GM19468 (cell line): ENCODE results near the gene GALNT18.

ENCODE experiments used
- ATAC-seq: cut with Tn5 transposase; IDR thresholded peaks from one replicate; pipeline ENCODE4 v1.9.1; 2021; ENCODE audit warnings: mild to moderate bottlenecking, moderate library complexity, moderate number of reproducible peaks; ENCODE audit not compliant: unreplicated experiment; ENCODE audit errors: extremely low read depth

GALNT18 gene

DNA sequence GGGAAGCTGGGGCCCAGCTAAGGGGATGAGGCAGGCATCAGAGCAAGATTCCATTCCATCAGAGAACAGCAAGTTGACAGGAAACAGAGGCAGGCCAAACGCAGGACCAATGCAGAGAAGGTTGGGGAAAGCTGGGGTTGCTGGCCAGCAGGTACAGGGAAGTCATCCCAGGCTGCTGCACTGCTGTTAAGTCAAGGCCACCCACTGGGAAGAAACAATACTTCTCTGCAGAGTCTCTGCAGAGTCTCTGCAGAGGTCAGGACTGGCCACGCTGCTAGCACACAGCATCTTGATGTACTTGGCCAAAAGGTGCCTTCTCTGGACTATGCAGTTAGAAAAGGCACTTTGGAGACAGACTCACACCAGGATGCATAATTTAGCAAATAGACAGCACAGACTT, 200.3 kb downstream of the GALNT18 start:
- no peak for ATAC-seq

DNA sequence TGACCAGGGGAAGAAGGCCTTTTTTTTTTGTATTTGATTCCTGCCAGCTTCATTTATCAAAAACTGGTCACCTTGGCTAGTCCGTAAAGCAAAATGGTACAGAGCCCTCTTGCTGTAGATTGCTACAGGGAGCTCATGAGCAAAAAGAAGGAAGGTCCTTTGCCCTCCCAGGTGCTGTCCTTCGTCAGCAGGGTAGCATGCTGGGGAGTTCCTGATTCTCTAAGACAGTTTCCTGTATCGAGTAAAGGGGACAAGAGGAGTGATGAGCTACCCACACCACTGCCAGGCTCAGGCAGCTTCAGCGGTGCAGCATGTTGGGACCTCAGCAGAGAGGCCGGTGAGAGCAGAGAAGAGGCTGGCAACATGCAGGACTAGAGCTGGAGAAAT, 200.9 kb downstream of the GALNT18 start:
- ATAC-seq = no peak

DNA sequence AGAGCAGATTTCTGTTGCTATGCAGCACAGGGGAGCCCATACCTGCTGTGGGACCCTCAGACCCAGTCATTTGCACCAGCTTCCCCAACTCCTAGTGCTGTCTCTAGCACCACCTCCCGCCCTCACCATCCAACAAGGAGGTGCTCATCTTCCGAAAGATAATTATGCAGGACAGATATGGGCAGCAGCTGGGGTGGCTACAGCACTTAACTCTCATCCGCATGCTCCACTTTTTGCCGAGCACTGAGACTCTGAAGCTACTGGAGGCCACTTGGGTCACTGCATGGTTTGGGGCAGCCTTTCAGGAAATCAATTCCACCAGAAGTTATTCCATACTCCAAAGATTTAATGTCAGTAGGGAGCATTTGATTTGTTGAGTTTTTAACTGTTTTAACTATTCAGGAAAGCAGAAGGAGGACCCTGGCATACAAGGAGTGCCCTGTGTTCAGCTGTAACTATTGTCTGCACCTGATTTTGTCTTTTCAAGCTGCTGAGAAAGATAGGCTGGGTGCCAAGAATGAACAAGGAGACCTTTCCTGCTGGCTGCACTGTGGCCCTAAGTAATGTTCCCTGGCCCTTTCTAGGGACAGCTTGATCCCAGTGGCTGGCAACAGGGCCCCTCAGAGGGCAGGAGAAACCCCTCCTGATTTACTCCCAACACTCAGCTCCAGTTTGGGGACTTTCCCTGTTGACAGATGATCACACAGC, 201.5 kb downstream of the GALNT18 start:
- no peak for ATAC-seq

DNA sequence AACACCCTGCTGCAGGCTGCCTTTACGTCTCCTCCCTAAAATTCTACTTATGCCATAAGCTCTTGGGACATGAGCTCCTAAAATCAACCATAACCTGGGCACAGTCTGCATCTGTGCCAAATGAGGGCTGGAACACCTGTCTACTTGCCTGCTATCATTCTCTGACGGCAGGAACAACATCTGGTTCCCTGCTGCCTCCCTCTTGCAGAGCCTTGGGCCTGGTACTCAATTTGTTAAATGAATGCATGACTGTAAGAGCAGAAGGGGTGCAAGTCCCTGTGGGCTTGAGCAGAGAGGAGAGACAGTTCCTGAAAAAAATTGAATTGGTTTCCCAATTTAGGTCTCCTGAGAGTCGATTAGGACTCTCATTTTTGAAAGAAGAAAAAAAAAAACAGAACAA, 202.1 kb downstream of the GALNT18 start:
- no peak for ATAC-seq

DNA sequence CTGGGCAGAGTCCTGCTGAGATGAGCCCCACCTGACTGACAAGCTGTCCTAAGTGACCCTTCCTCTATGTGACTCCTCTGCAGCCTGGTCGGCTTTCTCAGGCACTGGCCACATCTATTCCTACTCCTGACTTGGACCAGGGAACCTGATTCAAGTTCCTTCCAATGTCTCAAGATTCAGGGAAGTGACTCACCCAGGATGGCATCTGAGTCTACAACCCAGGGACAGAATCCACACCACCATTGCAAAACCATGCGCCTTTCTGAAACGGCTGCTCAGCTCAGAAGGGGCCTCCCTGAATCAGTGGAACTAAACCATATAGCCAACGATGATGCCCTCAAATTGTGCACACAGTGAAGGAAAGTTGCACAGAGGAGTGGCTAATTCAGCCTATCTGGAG, 204.9 kb downstream of the GALNT18 start:
- ATAC-seq = no peak

DNA sequence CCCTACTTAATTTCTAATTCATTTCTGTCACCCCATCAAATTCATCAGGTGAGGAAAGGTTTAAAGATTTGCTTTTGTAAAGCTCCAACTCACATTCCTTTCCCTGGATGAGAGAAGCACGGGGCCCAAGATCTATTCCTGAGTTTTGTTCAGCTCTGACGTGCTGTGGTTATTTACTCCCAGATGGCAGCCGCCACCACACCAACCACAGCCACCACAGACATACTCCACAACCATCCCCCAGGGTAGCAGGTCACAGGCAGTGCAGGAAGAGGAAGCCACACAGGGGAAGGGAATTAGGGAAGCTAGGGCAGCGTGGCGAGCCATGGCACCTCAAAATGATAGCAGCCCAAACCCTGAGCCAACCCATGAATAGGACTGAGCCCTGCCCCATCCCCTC, 205.3 kb downstream of the GALNT18 start:
- no peak for ATAC-seq

DNA sequence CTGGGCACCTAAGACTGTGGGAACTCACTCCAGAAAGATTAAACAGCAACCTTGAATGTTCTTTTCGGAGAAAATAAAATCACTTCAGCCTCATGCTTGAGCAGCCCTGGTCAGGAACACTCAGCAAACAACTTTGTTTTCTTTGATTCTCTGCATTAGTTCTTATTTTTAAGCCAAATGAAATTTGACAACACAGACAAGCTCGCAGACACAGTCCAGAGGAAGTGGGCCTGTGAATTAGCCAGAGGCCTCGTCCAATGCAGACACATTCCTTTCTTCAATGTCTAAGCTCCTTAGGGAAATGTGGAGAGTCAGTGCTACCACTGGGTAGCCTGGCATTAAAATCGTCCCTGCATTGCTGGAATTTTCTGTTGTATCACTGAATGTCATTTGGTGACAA, 205.9 kb downstream of the GALNT18 start:
- ATAC-seq = no peak

DNA sequence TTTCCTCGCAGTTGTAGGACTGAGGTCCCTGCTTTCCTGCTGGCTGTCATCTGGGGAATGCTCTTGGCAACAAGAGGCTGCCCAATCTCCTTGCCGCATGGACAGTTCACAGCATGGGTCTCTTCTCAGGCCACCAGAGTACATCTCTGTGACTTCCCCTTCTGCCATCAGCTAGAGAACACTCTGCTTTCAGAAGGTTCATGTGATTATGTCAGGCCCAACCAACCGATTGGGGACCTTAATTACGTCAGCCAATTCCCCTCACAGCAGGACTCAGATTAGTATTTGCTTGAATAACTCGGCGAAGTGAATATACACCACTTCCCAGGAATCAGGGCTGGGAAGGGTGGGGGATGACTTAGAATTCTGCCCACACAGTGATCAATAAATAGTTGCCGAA, 206.8 kb downstream of the GALNT18 start:
- no peak for ATAC-seq

DNA sequence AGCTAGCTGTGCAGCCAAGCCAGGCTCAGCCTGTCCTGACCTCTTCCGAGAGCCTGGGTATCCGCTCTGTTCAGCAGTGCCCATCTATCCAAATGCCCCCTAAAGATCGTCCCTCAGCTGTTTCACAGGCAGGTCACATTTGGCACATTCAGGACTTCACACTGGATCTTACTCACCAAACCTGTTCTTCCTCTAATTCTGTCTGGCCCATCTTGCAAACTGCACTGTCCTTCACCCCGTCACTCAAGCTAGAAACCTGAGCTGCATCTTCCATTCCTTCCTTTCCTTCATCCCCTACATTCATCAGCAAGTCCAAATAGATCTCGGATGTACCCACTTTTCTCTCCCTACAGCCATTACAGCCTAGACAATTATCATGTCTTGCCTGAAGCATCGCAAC, 208.0 kb downstream of the GALNT18 start:
- ATAC-seq = no peak

DNA sequence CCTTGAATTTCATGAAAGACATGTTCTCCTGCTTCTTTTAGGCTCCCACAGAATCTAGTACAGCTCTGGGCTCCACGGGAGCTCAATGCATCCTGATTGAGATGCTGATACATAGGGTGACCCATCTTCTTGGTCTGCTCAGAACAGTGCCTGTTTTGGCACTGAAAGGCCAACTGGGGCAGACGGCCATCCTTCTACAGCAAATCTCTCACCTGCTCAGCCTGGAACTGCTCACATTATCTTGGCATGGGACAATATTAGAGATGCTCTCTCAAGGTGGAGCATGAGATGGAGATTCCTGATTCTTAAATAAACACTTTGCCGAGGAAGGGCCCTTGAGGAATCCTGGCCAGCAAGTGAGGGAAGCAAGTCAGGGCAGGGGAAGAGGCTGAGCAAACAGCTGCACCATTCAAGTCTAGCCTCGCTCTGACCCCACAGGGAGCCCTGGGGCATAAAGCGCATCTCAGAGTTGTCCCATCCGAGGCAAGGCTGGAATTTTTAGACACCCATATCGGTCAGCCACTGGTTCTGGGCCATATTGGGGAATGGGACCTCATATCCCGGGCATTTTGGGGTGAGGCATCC, 210.3 kb downstream of the GALNT18 start:
- no peak for ATAC-seq

DNA sequence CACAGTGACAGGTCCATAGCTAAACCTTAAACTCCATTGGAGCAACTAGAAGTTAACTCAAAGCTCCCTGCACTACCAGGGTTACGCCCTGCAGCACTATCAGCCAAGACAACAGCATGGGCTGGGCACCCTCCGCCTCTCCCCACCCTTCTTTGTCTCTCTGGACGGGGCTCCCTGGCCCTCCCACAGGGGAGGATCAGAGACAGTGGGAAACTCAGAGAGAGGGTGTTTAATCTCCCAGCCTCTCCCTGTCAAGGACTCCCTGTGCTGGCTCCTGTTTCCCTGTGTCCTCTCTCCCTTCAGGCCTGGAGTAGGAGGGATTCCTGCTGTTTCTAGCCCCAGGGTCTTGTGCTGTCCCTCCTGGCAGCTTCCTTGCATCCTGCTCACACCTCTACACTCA, 211.9 kb downstream of the GALNT18 start:
- no peak for ATAC-seq

DNA sequence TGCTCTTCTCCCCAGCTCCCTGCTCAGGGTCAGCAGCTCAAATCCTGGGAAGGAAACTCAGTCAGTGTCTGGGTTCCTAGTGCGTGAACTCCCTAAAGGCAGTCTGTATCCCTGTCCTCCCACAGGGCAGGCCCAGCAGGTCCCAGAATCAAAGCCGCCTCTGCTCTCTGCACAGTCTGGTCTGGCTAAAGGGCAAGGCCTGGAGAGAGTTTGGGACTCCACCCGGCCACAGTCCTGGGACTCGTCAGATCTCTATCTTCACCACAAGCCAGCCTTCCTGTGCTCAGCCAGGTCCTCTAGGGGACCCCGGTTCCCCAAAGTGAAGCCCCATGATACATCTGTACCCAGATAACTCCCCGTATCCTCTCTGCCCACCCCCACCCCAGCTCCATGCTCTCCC, 212.6 kb downstream of the GALNT18 start:
- no peak for ATAC-seq

DNA sequence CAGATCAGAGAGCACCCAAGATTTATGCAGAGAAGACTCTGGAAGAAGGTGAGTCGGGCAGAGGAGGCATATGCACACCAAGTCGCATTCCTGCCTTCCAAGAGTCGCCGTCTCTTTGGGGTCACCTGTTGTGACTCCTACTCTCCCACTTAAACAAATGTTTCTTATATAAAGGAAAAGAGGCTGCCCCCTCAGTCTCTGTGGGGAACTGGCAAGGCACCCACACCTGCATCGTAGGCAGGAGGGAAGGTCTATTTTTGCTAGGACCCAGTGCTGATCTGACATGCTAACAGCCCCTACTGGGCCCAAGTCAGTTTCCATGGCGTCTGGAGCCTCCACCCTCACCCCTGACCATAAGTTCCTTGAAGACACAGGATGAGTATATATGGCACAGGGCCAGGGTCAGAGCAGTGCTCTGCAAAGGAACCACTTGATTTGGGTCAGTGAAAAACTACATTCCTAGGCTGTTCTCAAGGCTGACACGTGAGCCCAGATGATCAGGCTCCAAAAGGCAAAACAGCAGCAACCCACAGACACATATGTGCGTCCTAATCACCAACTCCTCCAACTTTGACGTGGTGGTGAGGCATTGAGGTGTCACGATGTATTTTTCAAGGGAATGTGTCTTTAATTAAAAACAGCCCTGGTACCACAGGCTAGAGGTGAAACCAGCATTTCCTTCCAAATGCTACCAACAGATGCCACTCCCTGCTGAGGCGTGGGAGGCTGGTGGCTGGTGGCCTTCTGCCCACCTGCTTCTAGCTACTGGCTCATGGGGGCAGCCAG, 213.2 kb downstream of the GALNT18 start:
- no peak for ATAC-seq

DNA sequence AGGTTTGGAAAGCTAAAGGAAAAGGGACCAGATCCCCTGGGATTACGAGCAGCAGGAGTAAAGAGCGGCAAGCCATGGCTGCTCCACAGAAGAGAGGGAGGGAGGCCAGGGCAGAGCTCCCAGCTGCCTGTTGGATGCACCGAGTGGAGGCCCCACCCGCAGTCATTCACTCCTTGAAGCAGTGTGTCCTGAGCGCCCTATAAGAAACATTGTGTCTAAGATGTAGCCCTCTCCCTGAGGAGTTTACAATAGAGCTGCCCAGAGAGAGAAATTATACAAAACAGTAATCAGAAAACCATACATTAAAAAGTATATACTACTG, 214.1 kb downstream of the GALNT18 start:
- no peak for ATAC-seq

DNA sequence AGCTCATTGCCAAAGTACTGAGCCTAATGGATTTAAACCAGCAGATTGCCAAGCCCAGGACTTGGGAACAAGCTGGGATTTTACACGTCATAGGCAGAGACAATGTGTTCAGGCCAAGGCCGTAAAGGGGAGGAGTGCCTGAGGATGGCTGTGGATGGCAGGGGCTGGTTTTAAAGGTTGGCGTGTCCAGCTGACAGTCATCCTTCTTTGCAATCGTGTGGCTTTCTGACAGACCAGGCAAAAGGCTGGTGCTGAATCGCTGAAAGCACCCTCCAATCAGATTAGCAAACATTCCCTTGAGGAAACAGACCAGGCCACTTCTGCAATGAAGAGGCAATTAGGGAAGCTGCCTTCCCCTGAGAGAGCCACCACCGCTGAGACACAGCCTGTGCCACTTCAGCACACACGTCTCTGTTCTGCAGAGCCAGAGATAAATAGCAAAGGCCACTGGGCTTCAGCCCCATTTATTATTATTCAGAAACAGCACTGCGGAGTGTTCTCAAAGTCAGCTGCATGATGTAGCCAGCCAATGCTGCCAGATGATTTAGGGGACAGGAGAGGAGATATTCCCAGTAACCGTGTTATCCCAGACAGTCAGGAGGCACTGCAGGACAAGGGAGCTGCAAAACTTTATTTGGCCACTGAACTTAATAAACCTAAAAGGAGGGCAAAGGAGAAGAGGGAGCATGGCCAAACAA, 214.6 kb downstream of the GALNT18 start:
- ATAC-seq = no peak

DNA sequence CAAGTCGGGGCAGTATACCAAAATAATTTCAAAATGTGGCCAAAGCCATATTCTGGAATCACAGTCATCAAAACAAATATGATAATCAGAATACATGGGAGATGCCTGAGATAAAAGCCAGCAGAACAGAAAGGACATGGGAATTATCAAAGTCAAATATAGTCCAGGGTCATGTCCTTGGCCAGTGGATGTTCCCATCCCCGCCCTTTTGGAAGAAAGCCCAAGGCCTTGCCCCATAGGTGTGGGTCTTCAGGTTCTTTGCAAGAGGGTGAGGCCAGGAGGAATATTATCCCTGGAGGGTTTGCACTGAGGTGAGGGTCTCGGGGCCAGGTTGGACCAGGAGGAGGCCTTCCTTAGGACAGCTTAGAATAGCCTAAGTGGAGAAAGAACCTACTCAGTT, 215.2 kb downstream of the GALNT18 start:
- ATAC-seq = no peak

DNA sequence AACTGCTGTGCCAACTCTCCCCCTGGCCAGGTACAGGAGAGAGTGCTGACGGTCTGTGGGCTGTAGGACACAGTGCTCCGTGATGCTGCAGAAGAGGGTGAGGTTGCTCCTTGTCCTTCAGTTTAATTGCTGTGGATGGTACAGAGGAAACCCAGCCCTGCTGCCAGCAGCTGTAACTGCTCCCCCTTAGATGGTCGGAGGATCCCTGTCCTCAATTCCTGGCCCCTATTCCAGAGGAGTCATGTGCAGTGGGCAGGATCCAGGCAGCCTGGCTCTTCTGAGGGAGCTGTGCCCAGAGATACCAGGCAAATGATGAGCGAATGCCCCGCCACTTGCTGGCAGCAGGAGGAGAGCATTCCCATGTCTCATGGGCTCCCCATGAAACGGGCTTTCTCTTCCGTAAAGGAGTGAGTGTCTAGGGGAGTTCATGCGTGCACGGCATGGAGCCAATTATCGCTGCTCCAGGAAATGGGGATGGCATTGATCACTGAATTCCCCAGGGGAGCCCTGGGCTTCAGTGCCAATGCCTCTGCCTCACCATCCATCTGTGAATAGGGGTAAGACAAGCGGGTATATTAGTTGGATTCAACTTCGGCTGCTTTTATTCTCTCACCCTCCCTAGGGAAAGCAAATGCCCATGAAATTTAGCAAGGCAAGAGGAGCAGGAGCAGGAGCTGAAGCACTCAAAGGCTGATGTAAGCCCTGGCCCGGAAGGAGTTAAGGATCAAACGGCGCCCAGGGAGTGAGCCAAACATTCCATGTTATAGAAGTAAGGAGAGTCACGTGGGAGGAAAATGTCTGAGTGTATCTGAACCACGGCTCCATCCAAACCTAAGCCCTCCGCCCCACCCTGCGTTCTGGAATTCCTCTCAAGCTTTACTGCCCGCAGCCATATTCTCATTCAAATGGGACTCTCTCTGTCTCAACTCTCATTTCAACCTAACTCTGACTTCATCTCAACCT, 217.8 kb downstream of the GALNT18 start:
- no peak for ATAC-seq

DNA sequence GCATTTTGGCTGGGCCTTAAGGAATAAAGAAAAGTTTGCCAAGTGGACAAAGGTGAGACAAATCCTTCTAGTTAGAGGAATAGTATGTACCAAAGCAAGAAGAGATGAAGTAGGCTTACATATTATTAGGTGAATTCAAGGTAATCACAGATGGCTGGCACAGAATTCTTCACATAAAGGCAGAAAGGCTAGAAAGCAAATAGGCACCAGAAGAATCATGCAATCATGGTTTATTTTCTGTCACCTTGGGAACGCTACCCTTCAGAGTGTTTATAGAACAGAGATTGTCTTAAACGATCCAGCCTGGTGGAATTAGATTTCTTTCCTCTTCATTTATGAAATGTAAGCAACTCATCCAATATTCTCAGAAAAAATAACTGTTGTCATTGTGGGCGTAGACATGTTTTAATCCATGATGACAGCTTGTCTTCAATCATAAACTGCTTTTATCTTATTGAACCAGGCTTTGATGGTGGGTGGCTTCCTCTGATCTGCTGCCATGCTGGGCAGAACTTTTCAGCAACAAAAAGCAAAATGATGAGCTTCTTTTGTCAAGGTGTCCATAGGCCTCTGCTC, 219.8 kb downstream of the GALNT18 start:
- ATAC-seq = no peak

DNA sequence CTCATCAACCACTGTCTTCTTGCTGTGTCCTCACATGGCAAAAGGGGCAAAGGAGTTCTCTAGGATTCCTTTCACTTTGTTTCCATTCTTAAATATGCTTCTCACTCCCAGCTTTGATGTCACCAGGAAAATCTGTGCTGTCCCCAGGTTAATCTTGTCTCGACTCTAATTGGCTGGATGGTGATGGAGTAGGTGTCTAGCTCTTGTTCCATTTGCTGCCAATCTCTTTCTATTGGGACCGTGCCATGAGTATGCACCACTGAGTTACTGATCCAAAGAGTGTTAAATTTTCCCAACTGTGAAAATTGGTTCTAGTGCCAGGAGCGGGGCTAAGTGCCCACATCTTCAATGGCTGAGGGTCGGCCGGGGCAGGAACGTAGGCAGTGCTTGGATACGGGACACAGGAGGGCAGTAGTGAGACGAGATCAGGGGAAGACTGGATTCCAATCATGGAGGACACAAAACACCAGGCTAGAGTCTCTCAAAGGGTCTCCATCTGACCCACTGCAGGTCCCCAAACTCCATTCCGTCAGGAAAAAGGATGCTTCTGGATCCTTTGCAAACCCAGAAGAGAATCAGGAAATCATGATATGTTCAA, 221.1 kb downstream of the GALNT18 start:
- no peak for ATAC-seq
